Omental fat pad (tissue), 4 donors: ENCODE measurements around the gene VLDLR. TPM values are rescaled to one million over a fixed set of nuclear protein-coding genes. Genes with fewer than 3 reads are reported as not detected.

Source experiments
- ATAC-seq: fragments of 150-250 bp; one replicate; pipeline ENCODE4 v1.9.1; 2016; ENCODE audit warnings: mild to moderate bottlenecking, moderate library complexity; ENCODE audit not compliant: low FRiP score
- DNase-seq: peaks from one replicate; pipeline ENCODE4 v3.0.0-alpha.2; 2019; ENCODE audit warnings: low spot score
- CTCF ChIP-seq, 3 donors: fragments of 450-650 bp; IDR thresholded peaks; one replicate each; pipeline ENCODE4 v1.5.1; 2016 to 2017; ENCODE audit warnings: antibody characterized with exemption in 3 of 3, mild to moderate bottlenecking in 3 of 3, moderate library complexity in 2 of 3
- total RNA-seq, 4 donors: library from RNA; depleted of rRNA; stranded (reverse); fragments of >200 nt; gene quantifications; one replicate each; pipeline ENCODE4 v1.1.0, GENCODE V29; 2016

The VLDLR gene
- total RNA-seq, 4 donors from 2014 or later, result 5.4 to 39.3 (median 16.1) TPM

- DNase-seq (no peak), ATAC-seq (no peak)
- no peak for TF ChIP-seq CTCF (IDR thresholded peaks at IDR 0.05)
These were observed 16.3 kb upstream of the VLDLR start for GRCh38 chr9:2605246-2605645.

- ATAC-seq (no peak), DNase-seq (no peak)
- no peak for TF ChIP-seq CTCF (IDR thresholded peaks at IDR 0.05)
These were observed 13.3 kb upstream of the VLDLR start for GRCh38 chr9:2608276-2608675.

- DNase-seq (no peak), ATAC-seq (peak; percentile 17)
- TF ChIP-seq CTCF (IDR thresholded peaks at IDR 0.05), result no peak
These were observed 10.6 kb upstream of the VLDLR start for GRCh38 chr9:2610985-2611384.

- TF ChIP-seq CTCF (IDR thresholded peaks at IDR 0.05), result no peak
- DNase-seq (no peak), ATAC-seq (no peak)
These were observed 9.6 kb upstream of the VLDLR start for GRCh38 chr9:2611961-2612360.

GRCh38 chr9:2613730-2614271, 7.8 kb upstream of the VLDLR start:
- no peak for ATAC-seq
- no peak for DNase-seq
- TF ChIP-seq CTCF (IDR thresholded peaks at IDR 0.05), result no peak

GRCh38 chr9:2615497-2615896, 6.1 kb upstream of the VLDLR start:
- ATAC-seq (no peak), DNase-seq (no peak)
- TF ChIP-seq CTCF (IDR thresholded peaks at IDR 0.05), result no peak

GRCh38 chr9:2616692-2617377, 4.8 kb upstream of the VLDLR start:
- TF ChIP-seq CTCF (IDR thresholded peaks at IDR 0.05), result no peak
- DNase-seq, result no peak

More at GRCh38 chr9:2616692-2617377, 4.8 kb upstream of the VLDLR start:
- no peak for ATAC-seq
